ENCODE results near the gene RNPEPL1.
"Not testable (repeated sequence)": the region's sequence is repeated elsewhere in the genome, so short reads cannot be mapped to it uniquely, and the experiment has no call there.

The RNPEPL1 gene

GRCh38 chr2:240560480-240561324, 7.6 kb upstream of the RNPEPL1 start:
- Histone ChIP-seq H3K27ac (ENCODE audit: low read length, poor library complexity, severe bottlenecking) (peak overlapping the region; percentile 91), H3K4me3 (ENCODE audit: insufficient read depth in 1 of 2, low read depth in 1 of 2, low read length in 2 of 2) (peak overlapping the region; percentile 79 to 86), H3K9ac (ENCODE audit: low read length) (peak overlapping the region; percentile 92), H3K23ac (ENCODE audit: low read length in 2 of 2) (peak overlapping the region in 1 of 2 experiments; percentile 94), H4K8ac (ENCODE audit: low read length) (peak overlapping the region; percentile 94), H3K4me2 (ENCODE audit: low read length, poor library complexity, severe bottlenecking) (peak overlapping the region; percentile 91), H2AFZ (ENCODE audit: low read depth, low read length) (peak overlapping the region; percentile 55), H2BK12ac (ENCODE audit: low read length in 2 of 2) (peak overlapping the region in 1 of 2 experiments; percentile 75), H3K4me1 (ENCODE audit: control insufficient read depth, insufficient read depth, low read depth, low read length) (peaks cover 38% of the 10 kb centered on the region), H3K79me1 (replicated peaks; ENCODE audit: low read length, poor library complexity, severe bottlenecking) (peaks cover 42% of the 10 kb centered on the region), H3K18ac (ENCODE audit: low read depth in 1 of 2, low read length in 2 of 2) (peak overlapping the region; percentile 96 to 98), H2AK5ac (ENCODE audit: low read length, severe bottlenecking) (no peak overlapping the region), H2BK5ac (ENCODE audit: low read depth, low read length, poor library complexity, severe bottlenecking) (peak overlapping the region; percentile 92), H4K91ac (ENCODE audit: low read length) (peak overlapping the region; percentile 89), H2BK15ac (ENCODE audit: low read depth, poor library complexity, severe bottlenecking) (peak overlapping the region; percentile 76), H2BK120ac (ENCODE audit: low read depth, low read length) (peak overlapping the region; percentile 88), H3K36me3 (ENCODE audit: control insufficient read depth in 1 of 2, insufficient read depth in 2 of 2, low read depth in 1 of 2, low read length in 2 of 2) (peaks cover 14 to 20% of the 10 kb centered on the region in 2 experiments), H3K14ac (ENCODE audit: low read length in 2 of 2) (peak overlapping the region; percentile 68 to 98), H3K9me3 (ENCODE audit: control insufficient read depth, low read length) (no peaks in the 10 kb centered on the region), H3K27me3 (ENCODE audit: control insufficient read depth in 1 of 2, insufficient read depth in 1 of 2, low read length in 2 of 2) (no peaks in the 10 kb centered on the region), H3K4ac (ENCODE audit: low read depth in 1 of 2, low read length in 2 of 2) (peak overlapping the region; percentile 86 to 87)
- DNase-seq = peak; percentile 98
- WGBS = under 1% methylated on average over 91 of the region's 101 CpGs

GRCh38 chr2:240561325-240561971, 6.8 kb upstream of the RNPEPL1 start:
- Histone ChIP-seq H3K4me2 (ENCODE audit: low read length, poor library complexity, severe bottlenecking) (peak overlapping the region; percentile 91), H3K4ac (ENCODE audit: low read depth in 1 of 2, low read length in 2 of 2) (peak overlapping the region; percentile 79 to 96), H2AFZ (ENCODE audit: low read depth, low read length) (no peak overlapping the region), H3K4me1 (ENCODE audit: control insufficient read depth, insufficient read depth, low read depth, low read length) (peaks cover 42% of the 10 kb centered on the region), H3K9ac (ENCODE audit: low read length) (peak overlapping the region; percentile 87), H3K18ac (ENCODE audit: low read depth in 1 of 2, low read length in 2 of 2) (peak overlapping the region; percentile 97 to 98), H3K14ac (ENCODE audit: low read length in 2 of 2) (peak overlapping the region in 1 of 2 experiments; percentile 73), H4K91ac (ENCODE audit: low read length) (peak overlapping the region; percentile 85), H3K27ac (ENCODE audit: low read length, poor library complexity, severe bottlenecking) (peak overlapping the region; percentile 91), H2BK12ac (ENCODE audit: low read length in 2 of 2) (peak overlapping the region in 1 of 2 experiments; percentile 92), H3K23ac (ENCODE audit: low read length in 2 of 2) (no peak overlapping the region), H2BK15ac (ENCODE audit: low read depth, poor library complexity, severe bottlenecking) (peak overlapping the region; percentile 84), H2AK5ac (ENCODE audit: low read length, severe bottlenecking) (no peak overlapping the region), H3K4me3 (ENCODE audit: insufficient read depth in 1 of 2, low read depth in 1 of 2, low read length in 2 of 2) (peak overlapping the region; percentile 63 to 79), H3K9me3 (ENCODE audit: control insufficient read depth, low read length) (no peaks in the 10 kb centered on the region), H2BK120ac (ENCODE audit: low read depth, low read length) (peak overlapping the region; percentile 76), H4K8ac (ENCODE audit: low read length) (peak overlapping the region; percentile 90), H2BK5ac (ENCODE audit: low read depth, low read length, poor library complexity, severe bottlenecking) (no peak overlapping the region), H3K79me1 (replicated peaks; ENCODE audit: low read length, poor library complexity, severe bottlenecking) (peaks cover 38% of the 10 kb centered on the region), H3K36me3 (ENCODE audit: control insufficient read depth in 1 of 2, insufficient read depth in 2 of 2, low read depth in 1 of 2, low read length in 2 of 2) (peaks cover 11 to 20% of the 10 kb centered on the region in 2 experiments), H3K27me3 (ENCODE audit: control insufficient read depth in 1 of 2, insufficient read depth in 1 of 2, low read length in 2 of 2) (no peaks in the 10 kb centered on the region)
- DNase-seq = peak; percentile 97
- under 1% methylated on average over 11 of the region's 14 CpGs for WGBS

- H2AK5ac ChIP-seq (ENCODE audit: low read length, severe bottlenecking); H3K4ac ChIP-seq (ENCODE audit: low read depth in 1 of 2, low read length in 2 of 2); H3K4me3 ChIP-seq (ENCODE audit: insufficient read depth in 1 of 2, low read depth in 1 of 2, low read length in 2 of 2); DNase-seq; H2BK5ac ChIP-seq (ENCODE audit: low read depth, low read length, poor library complexity, severe bottlenecking); H4K8ac ChIP-seq (ENCODE audit: low read length); H3K9me3 ChIP-seq (ENCODE audit: control insufficient read depth, low read length); H3K23ac ChIP-seq (ENCODE audit: low read length in 2 of 2); H3K27ac ChIP-seq (ENCODE audit: low read length, poor library complexity, severe bottlenecking); H4K91ac ChIP-seq (ENCODE audit: low read length); H2BK12ac ChIP-seq (ENCODE audit: low read length in 2 of 2); H3K9ac ChIP-seq (ENCODE audit: low read length); H3K27me3 ChIP-seq (ENCODE audit: control insufficient read depth in 1 of 2, insufficient read depth in 1 of 2, low read length in 2 of 2); H3K14ac ChIP-seq (ENCODE audit: low read length in 2 of 2); H2AFZ ChIP-seq (ENCODE audit: low read depth, low read length); H2BK15ac ChIP-seq (ENCODE audit: low read depth, poor library complexity, severe bottlenecking); H2BK120ac ChIP-seq (ENCODE audit: low read depth, low read length); H3K4me2 ChIP-seq (ENCODE audit: low read length, poor library complexity, severe bottlenecking): not testable (repeated sequence)
- H3K36me3 ChIP-seq (ENCODE audit: control insufficient read depth in 1 of 2, insufficient read depth in 2 of 2, low read depth in 1 of 2, low read length in 2 of 2) = peaks cover 7 to 20% of the 10 kb centered on the region in 2 experiments
- peak overlapping the region in 1 of 2 experiments; percentile 34 for H3K18ac ChIP-seq (ENCODE audit: low read depth in 1 of 2, low read length in 2 of 2)
- H3K4me1 ChIP-seq (ENCODE audit: control insufficient read depth, insufficient read depth, low read depth, low read length) = peaks cover 41% of the 10 kb centered on the region
- WGBS = 98% methylated on average over 17 of the region's 17 CpGs
- H3K79me1 ChIP-seq (replicated peaks; ENCODE audit: low read length, poor library complexity, severe bottlenecking) = peaks cover 29% of the 10 kb centered on the region
Observed at GRCh38 chr2:240563231-240563630, 5.1 kb upstream of the RNPEPL1 start.
